Suprapubic skin (tissue), 4 donors: ENCODE measurements around the gene CACNG7.

Experiments used
- CTCF ChIP-seq, 2 donors: fragments of 200-600 bp in 1 of 2; fragments of 450-650 bp in 1 of 2; sonication (generic) in 1 of 2; IDR thresholded peaks; one replicate each; pipeline ENCODE4 v1.5.1; 2016 to 2019; ENCODE audit warnings: antibody characterized with exemption in 2 of 2, mild to moderate bottlenecking in 1 of 2, moderate library complexity in 1 of 2
- EP300 ChIP-seq: sonication (generic); formaldehyde crosslinking; IDR thresholded peaks from one replicate; pipeline ENCODE4 v1.6.1; 2017; ENCODE audit warnings: antibody characterized with exemption
- POLR2A ChIP-seq, 2 donors: fragments of 450-650 bp; IDR thresholded peaks; one replicate each; pipeline ENCODE4 v1.6.1; 2017; ENCODE audit warnings: antibody characterized with exemption in 2 of 2, mild to moderate bottlenecking in 2 of 2, moderate library complexity in 2 of 2
- POLR2AphosphoS5 ChIP-seq, 3 donors: sonication (generic); formaldehyde crosslinking; IDR thresholded peaks; one replicate each; pipeline ENCODE4 v1.6.1; 2017; ENCODE audit warnings: antibody characterized with exemption in 3 of 3

GRCh38 chr19:53877361-53877766, 31.7 kb upstream of the CACNG7 start:
- TF ChIP-seq CTCF (IDR thresholded peaks at IDR 0.05) (no peak), POLR2A (IDR thresholded peaks at IDR 0.05) (no peak), EP300 (no peak), POLR2AphosphoS5 (IDR thresholded peaks at IDR 0.05) (no peak)
